Fibroblast of skin of abdomen (primary cell): ENCODE measurements around the gene RASIP1.
"Not testable (repeated sequence)": the region's sequence is repeated elsewhere in the genome, so short reads cannot be mapped to it uniquely, and the experiment has no call there.

ENCODE experiments used
- DNase-seq: peaks from one replicate; pipeline ENCODE4 v3.0.0-alpha.2; 2013

Gene RASIP1

GRCh38 chr19:48705431-48705830 is 35.0 kb downstream of the RASIP1 start:
- peak; percentile 59 for DNase-seq

- DNase-seq = no peak
Measured at GRCh38 chr19:48703316-48703715, 37.1 kb downstream of the RASIP1 start.

- no peak for DNase-seq
Measured at GRCh38 chr19:48702701-48703100, 37.7 kb downstream of the RASIP1 start.

DNA sequence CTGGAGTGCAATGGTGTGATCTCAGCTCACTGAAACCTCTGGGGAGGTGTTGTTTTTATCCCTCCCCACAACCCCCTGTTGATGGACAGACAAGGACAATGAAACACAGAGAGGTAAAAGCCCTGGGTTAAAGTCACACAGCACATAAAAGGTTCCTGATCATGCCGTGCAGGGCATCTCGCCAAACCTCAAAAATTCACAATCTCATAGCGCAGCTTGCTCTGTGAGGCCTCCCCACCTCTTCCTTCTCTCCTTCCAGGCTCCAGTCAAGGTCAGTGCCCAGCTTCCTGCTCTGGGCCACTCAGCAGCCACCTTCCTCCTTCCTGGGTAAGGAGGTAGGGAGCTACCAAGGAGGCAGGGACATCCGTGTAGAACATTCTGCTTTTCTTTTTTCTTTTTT is 42.4 kb downstream of the RASIP1 start:
- peak; percentile 73 for DNase-seq

- DNase-seq = no peak
Measured at GRCh38 chr19:48696353-48697010, 43.9 kb downstream of the RASIP1 start.

- no peak for DNase-seq
Measured at GRCh38 chr19:48695743-48696352, 44.6 kb downstream of the RASIP1 start, which contains the start of gene FUT2. FUT2 (plus strand) TSS chr19:48695971; CDS start chr19:48702957, 6,986 bp downstream.

DNA sequence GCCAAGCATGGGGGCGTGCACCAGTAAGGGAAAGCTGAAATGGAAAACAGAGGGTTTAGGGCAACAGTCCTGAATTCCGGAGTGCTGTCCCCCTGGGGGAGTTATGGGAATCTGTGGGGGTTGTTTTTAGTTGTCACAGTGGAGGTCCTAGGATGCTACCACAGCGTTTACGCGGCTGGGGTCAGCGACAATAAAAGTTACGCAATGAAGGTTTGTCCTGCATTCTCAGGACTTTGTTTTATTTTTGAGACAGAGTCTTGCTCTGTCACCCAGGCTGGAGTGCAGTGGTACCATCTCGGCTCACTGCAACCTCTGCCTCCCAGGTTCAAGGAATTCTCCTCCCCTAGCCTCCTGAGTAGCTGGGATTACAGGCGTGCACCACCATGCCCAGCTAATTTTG is 46.8 kb downstream of the RASIP1 start:
- DNase-seq = not testable (repeated sequence)

DNA sequence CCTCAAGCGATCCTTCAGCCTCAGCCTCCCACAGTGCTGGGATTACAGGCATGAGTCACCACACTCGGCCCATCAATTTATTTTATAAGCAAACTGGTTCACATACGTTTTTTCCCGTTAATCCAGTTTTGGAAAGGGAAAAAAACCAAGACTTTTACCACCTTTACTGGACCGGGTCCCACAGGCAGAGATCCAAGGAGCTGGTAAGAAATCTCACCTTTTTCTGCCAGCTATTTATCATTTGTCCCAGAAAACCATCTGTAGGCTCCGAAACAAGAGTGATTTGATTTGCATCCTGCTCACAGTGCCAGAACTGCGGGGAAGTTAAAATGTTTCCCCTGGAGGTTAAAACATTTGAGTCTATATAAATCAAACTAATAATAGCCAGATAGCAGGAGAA is 51.0 kb downstream of the RASIP1 start:
- no peak for DNase-seq

GRCh38 chr19:48687776-48688175 is 52.6 kb downstream of the RASIP1 start:
- no peak for DNase-seq

GRCh38 chr19:48686637-48687036 is 53.8 kb downstream of the RASIP1 start:
- DNase-seq = not testable (repeated sequence)

- DNase-seq = no peak
Measured at GRCh38 chr19:48686088-48686487, 54.3 kb downstream of the RASIP1 start.

DNA sequence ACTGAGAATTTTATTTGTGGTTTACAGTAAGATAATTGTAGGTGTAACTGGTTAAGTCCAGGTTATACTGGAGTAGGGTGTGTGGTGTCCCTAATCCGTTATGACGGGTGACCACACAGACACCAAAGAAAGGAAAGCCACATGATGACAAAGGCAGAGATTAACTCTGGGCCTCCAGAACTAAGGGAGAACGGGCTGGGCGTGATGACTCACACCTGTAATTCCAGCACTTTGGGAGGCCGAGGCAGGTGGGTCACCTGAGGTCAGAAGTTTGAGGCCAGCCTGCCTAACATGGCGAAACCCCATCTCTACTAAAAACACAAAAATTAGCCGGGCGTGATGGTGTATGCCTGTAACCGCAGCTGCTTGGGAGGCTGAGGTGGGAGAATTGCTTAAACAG is 54.8 kb downstream of the RASIP1 start:
- no peak for DNase-seq

GRCh38 chr19:48683349-48683748 is 57.1 kb downstream of the RASIP1 start:
- peak; percentile 49 for DNase-seq

DNA sequence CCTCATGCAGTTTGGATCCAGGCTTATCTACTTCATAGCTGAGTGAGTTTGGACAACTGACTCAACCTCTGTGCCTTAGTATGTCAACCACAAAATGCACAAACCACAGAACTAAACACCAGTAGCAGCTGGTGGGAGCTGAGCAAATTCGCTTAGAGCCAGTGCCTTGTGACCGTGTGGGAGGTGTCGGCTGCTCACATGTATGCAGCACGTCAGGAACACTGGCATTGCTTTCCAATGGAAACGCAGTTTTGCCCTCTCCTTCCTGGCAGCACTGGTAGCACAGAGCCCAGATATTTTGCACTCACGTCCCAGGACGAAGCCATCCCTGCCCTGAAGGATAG is 59.3 kb downstream of the RASIP1 start:
- DNase-seq = peak; percentile 27

DNA sequence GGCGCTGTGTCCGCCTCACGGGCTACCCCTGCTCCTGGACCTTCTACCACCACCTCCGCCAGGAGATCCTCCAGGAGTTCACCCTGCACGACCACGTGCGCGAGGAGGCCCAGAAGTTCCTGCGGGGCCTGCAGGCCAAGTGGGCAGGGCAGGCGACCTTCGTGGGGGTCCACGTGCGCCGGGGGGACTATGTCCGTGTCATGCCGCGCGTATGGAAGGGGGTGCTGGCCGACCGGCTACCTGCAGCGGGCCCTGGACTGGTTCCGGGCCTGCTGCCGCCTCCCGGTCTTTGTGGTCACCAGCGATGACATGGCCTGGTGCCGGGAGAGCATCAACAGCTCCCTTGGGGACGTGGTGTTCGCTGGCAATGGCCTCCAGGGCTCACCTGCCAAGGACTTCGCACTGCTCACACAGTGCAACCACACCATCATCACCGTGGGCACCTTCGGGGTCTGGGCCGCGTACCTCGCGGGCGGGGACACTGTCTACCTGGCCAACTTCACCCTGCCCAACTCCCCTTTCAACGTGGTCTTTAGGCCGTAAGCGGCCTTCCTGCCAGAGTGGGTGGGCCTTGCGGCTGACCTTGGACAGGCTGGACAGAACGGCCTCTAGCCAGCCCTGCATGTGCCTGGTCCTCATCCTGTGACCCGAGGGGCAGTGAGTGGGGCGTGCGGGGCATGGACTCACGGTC is 59.8 kb downstream of the RASIP1 start:
- no peak for DNase-seq

GRCh38 chr19:48680006-48680405 is 60.4 kb downstream of the RASIP1 start:
- DNase-seq = not testable (repeated sequence)

DNA sequence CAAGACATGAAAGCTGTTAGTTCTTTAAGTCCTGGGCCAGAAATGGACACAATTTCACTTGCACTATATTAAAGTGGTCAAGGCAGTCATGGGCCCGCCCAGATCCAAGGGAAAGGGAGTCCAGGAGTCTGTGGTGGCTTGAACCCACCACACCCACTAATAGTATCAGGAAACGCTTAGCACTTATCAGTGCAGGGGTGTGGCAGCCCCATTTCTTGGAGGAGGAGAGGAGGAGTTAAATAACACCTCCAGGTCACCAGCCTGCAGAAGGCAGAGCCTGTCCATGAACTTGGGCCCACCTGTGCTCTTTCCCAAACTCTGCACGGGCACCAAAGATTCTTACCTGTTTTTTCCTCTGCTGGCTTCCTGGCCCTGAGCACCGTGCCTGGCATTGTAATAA is 62.2 kb downstream of the RASIP1 start:
- no peak for DNase-seq

DNA sequence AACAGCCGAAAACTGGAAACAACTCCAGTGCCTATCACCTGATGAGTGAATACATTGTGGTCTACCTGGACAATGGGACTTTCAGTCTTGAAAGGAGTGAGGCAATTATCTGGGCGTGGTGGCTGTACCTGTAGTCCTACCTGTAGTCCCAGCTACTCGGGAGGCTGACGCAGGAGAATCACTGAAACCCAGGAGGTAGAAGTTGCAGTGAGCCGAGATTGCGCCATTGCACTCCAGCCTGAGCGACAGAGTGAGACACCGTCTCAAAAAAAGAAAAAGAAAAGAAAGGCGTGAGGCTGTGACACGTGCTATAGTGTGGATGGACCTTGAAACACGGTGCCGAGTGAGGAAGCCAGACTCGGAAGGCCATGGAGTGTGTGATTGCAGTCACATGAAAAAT is 63.5 kb downstream of the RASIP1 start:
- no peak for DNase-seq

DNA sequence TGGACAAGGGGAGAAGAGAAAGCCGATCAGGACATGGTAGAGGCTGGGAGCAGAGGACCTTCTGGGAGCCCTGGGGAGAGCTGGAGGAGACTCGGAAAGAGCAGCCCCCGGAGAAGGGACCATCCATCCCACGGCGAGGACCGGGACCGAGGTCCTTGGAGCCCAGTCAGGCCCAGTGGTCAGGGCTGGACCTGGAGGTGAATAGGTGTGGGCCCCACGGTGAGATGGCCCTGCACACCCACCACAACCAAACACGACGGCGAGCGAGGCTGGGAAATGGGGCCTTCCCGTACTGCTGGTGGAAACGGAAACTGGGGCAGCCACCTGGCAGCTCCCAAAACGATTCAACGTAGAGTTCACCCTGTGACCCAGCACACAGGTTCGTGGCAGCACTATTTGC is 63.9 kb downstream of the RASIP1 start:
- no peak for DNase-seq

- DNase-seq = peak; percentile 74
Measured at GRCh38 chr19:48674921-48675824, 65.2 kb downstream of the RASIP1 start.

DNA sequence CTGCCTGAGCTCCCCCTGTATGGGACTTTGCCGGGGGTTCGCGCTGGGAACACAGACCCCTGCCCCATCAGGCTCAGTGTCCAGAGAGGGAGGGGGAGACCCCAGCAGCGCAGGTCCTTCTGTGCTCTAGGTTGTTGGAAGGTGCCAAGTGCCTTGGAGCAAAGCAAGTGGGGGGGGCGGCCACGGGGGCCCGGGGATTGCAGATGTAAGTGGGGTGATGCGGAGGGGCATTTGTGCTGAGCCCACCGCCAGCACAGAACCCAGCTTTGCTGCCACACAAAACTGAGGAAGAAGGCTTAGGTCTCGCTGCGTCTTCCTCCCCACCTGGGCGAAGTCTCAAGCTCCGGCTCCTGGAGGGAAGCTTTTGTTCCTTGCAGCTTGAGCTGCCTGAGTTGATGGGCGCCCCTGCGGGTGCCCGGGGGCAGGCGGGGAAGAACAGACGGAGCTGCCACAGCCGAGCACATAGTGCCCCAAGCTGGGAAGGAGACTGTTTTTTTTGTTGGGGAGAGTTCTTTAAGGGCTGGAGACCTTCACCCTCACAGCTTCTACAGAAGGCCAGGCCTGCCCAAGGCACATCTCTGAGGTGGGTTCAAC is 66.1 kb downstream of the RASIP1 start:
- no peak for DNase-seq

DNA sequence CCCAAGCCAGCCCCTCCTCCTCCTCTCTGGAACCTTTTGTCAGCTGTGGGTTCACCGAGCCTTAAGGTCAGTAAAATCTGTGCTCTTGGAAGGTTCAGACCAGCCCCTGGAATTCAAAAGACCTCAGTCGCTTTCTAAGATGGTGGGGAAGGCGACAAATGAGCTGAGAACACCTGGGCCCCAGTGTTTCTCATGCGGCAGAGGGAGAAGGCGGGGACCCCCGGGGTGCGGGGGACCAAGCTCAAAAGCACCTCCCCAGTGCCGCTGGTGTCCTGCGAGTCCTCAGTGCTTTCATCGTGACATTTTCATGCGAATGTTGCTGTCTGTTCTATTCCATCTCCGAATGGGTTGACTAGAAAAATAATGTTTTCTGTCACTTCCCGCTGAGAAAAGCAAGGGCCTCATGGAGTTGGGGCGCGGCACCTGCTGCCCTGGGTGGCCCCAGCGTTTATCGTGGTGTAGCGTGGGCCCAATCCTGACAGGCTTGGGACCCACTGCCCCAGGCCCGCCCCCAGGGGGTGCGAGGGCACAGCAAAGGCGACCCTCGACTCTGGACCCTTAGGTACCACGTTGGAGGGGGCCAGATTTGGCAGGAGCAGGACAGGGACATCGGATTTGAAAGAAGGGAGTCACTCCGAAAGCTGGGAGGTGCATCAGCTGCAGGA is 66.8 kb downstream of the RASIP1 start:
- DNase-seq = no peak
